ENCODE measurements around the gene PSMC2.

DNA sequence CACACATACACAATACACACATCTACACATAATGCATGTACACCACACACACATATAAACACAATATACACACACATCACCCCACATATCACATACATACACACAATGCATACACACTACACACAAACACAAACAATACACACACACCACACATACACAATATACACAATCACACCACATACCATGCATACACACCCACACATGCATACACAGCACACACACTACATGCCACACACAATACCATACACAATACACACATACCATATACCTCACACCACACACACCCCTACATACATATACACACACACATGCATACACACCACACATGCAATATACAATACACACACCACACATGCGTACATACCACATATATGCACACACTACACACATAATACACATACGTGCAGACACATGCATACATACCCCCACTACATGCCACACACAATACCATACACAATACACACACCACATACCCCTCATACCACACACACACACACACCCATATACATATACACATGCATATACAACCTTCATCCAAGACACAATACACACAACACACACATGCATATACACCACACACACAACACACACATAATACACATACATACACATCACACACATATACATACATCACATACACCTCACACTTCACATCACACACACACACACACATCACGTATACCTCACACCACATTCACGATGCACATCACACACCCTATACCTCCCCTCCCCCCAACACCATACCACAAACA lies 34.0 kb downstream of the PSMC2 start:
- TF ChIP-seq CTCF (IDR thresholded peaks at IDR 0.05) (no peak), POLR2A (IDR thresholded peaks at IDR 0.05) (no peak)
